PC-3 (cell line): ENCODE data around the gene MB.

ENCODE experiments used
- EZH2phosphoT487 ChIP-seq: fragments of 300-600 bp; sonication (generic); IDR thresholded peaks from 2 replicates; pipeline ENCODE4 v1.6.1; 2018; ENCODE audit warnings: mild to moderate bottlenecking, antibody characterized with exemption, low read length, borderline replicate concordance
- TF ChIP-seq, protein P1 (sequence below): fragments of 300-600 bp; sonication (generic); conservative IDR thresholded peaks from 2 replicates; pipeline ENCODE4 v1.5.1; 2017; ENCODE audit warnings: antibody characterized with exemption, low read depth, mild to moderate bottlenecking, low read length

DNA sequence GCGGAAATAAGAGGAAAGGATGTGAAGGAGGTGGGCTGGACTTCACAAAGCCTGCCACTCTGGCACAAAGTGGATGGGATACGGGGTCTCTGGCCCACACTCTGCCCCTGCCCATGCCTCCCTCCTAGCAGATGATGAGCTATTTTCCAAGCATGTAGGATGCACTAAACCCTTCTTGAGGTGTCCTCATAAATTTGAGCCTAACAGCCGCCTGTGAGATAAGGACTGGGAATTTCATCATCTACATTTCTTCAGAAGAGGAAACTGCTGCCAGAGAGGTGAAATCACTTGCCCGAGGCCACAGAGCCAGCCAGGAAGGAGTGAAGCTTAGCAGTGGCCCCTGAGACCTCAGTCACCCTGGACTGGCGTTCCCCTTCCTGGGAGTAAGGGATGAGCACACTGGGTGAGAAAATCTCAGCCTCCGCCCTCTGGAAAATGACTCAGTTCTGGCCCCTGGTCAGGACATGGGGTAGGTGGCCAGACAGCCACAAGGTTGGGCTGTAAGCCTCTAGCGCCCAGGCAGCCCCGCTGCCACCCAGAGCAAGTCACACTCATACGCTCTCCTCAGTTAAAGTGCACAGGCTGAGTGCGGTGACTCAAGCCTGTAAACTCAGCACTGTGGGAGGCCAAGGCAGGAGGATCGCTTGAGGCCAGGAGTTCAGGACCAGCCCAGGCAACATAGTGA, 27.9 kb downstream of the MB start:
- TF ChIP-seq, protein P1, sequence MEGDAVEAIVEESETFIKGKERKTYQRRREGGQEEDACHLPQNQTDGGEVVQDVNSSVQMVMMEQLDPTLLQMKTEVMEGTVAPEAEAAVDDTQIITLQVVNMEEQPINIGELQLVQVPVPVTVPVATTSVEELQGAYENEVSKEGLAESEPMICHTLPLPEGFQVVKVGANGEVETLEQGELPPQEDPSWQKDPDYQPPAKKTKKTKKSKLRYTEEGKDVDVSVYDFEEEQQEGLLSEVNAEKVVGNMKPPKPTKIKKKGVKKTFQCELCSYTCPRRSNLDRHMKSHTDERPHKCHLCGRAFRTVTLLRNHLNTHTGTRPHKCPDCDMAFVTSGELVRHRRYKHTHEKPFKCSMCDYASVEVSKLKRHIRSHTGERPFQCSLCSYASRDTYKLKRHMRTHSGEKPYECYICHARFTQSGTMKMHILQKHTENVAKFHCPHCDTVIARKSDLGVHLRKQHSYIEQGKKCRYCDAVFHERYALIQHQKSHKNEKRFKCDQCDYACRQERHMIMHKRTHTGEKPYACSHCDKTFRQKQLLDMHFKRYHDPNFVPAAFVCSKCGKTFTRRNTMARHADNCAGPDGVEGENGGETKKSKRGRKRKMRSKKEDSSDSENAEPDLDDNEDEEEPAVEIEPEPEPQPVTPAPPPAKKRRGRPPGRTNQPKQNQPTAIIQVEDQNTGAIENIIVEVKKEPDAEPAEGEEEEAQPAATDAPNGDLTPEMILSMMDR: 0 out of 2 replicates have a peak, but pooled peaks have one; percentile 12
- no peak for TF ChIP-seq EZH2phosphoT487
